Fibroblast of the aortic adventitia (primary cell): ENCODE measurements around the gene ATP5MC2. TPM values are rescaled to one million over a fixed set of nuclear protein-coding genes. Genes with fewer than 3 reads are reported as not detected.
"Not testable (repeated sequence)": the region's sequence is repeated elsewhere in the genome, so short reads cannot be mapped to it uniquely, and the experiment has no call there.

Source experiments
- DNase-seq: peaks from one replicate; pipeline ENCODE4 v3.0.0-alpha.2; 2010; ENCODE audit warnings: low read depth
- H3K4me3 ChIP-seq: 2 replicates; pipeline ENCODE4 v1.5.1; 2011; ENCODE audit warnings: low read depth, mild to moderate bottlenecking, control low read depth, low read length, moderate library complexity
- CTCF ChIP-seq: IDR thresholded peaks from 2 replicates; pipeline ENCODE4 v1.5.1; 2011; ENCODE audit warnings: mild to moderate bottlenecking, low read length, control low read depth, inconsistent platforms; ENCODE audit not compliant: insufficient read depth
- total RNA-seq: library from RNA; depleted of rRNA; stranded (reverse); fragments of >200 nt; gene quantifications from 2 replicates; pipeline ENCODE4 v1.2.3, GENCODE V29; 2012; ENCODE audit warnings: low replicate concordance

ATP5MC2 gene
- total RNA-seq = 45.2 and 147 TPM in 2 replicates

- peak; percentile 97 for TF ChIP-seq CTCF
- DNase-seq = peak; percentile 99
- peak within 1 kb of the TSS; percentile 99 for H3K4me3 ChIP-seq
Observed at GRCh38 chr12:53675701-53676607, at the start of gene ATP5MC2. Gene ATP5MC2, minus strand, starts transcription at chr12:53676083. Its CDS starts 3,469 bp downstream, at chr12:53672614.

GRCh38 chr12:53722450-53723041 is 46.7 kb upstream of the ATP5MC2 start:
- H3K4me3 ChIP-seq = no peak overlapping the region
- no peak for TF ChIP-seq CTCF
- DNase-seq = no peak

- no peak for TF ChIP-seq CTCF
- H3K4me3 ChIP-seq = no peak overlapping the region
- peak; percentile 62 for DNase-seq
Observed at GRCh38 chr12:53720946-53721345, 45.1 kb upstream of the ATP5MC2 start.

GRCh38 chr12:53719649-53720048 is 43.8 kb upstream of the ATP5MC2 start:
- no peak overlapping the region for H3K4me3 ChIP-seq
- TF ChIP-seq CTCF = no peak
- DNase-seq = peak; percentile 43

- DNase-seq = not testable (repeated sequence)
Observed at GRCh38 chr12:53718567-53718966, 42.7 kb upstream of the ATP5MC2 start.

GRCh38 chr12:53717319-53717718 is 41.4 kb upstream of the ATP5MC2 start:
- H3K4me3 ChIP-seq = no peak overlapping the region
- no peak for TF ChIP-seq CTCF
- no peak for DNase-seq

More at GRCh38 chr12:53718567-53718966, 42.7 kb upstream of the ATP5MC2 start:
- not testable (repeated sequence) for H3K4me3 ChIP-seq

GRCh38 chr12:53714004-53714403 is 38.1 kb upstream of the ATP5MC2 start:
- no peak for DNase-seq
- TF ChIP-seq CTCF = no peak
- H3K4me3 ChIP-seq = no peak overlapping the region
